NCI-H187 treated with DMSO at 0.1 percent for 48 hours (cell line): ENCODE data around the gene CDH18.

Source experiments
- DNase-seq: peaks from one replicate; lab custom pipeline; 2025; lab: John Stamatoyannopoulos, UW

The CDH18 gene, protein sequence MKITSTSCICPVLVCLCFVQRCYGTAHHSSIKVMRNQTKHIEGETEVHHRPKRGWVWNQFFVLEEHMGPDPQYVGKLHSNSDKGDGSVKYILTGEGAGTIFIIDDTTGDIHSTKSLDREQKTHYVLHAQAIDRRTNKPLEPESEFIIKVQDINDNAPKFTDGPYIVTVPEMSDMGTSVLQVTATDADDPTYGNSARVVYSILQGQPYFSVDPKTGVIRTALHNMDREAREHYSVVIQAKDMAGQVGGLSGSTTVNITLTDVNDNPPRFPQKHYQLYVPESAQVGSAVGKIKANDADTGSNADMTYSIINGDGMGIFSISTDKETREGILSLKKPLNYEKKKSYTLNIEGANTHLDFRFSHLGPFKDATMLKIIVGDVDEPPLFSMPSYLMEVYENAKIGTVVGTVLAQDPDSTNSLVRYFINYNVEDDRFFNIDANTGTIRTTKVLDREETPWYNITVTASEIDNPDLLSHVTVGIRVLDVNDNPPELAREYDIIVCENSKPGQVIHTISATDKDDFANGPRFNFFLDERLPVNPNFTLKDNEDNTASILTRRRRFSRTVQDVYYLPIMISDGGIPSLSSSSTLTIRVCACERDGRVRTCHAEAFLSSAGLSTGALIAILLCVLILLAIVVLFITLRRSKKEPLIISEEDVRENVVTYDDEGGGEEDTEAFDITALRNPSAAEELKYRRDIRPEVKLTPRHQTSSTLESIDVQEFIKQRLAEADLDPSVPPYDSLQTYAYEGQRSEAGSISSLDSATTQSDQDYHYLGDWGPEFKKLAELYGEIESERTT

DNA sequence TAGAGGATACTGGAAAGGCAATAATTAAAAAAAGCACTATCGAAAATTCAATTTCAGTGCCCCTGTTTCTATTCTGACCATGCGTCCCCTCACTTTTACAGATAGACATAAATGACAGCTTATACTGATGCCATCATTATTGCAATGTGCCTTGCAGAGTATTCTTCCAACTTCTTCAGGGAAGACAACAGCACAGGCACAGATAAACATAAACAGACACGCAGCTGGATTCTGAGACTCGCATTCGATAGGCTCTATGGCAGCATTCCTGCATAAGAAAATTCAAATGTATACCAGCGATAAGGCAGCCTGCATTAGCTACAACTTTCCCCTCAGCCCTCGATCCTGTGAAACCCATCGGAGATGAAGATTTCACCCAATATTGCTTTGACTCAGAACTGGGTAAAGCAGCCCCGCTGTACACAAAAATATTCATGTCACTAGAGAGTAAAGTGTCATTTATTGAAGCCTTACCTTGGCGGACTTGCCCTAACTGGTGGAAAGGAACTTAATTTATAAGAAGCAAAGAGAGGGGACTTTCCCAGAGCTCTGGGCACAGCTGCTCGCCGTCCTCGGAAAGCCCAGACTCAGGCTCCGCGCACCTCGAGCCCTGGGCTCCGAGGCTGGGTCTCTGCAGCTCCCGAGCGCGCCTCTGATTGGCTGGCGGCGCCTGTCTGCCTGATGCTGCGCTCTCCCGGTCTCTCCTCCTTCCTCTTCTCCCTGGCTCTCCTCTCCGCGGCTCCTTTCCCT, at the start of gene CDH18:
Gene CDH18 (minus strand): TSS at position 589 of the 750 bp plus-strand sequence. CDS start 149,214 bp downstream, outside the sequence.
- no peak for DNase-seq

DNA sequence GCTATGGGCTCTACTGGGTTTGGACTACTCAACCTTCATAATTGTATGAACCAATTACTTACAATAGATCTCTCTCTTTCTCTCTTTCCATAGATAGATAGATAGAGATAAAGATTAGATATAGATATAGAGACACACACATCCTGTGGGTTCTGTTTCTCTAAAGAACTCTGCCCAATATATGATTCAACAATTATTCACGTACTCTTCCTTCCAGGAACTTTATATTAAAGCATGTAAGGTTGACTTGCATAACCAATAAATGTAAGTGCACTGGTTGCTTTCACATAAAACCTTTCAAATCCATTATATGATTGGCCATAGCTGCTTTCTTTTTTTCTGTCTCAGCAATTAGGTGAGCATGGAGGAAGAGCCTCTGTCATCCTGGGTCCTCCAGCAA, 46.7 kb upstream of the CDH18 start:
- DNase-seq, result no peak

DNA sequence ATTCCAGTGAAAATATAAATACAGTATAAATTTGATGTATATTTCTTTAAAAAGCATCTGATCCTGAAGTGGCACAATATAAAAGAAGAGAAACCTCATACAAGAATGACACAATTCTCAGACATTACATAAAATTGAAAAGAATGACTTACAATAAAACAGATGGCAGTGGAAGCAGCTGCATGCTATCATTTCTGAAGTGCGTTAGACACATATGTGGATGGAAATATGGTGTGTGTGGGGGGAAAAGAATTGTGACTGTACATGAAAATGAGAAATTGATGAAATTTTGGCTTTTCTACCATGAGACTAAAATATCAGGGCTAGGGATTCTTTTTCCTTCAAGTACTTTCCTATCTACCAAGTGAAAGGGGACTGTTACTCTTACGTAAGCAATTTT, 45.9 kb upstream of the CDH18 start:
- DNase-seq, result no peak

DNA sequence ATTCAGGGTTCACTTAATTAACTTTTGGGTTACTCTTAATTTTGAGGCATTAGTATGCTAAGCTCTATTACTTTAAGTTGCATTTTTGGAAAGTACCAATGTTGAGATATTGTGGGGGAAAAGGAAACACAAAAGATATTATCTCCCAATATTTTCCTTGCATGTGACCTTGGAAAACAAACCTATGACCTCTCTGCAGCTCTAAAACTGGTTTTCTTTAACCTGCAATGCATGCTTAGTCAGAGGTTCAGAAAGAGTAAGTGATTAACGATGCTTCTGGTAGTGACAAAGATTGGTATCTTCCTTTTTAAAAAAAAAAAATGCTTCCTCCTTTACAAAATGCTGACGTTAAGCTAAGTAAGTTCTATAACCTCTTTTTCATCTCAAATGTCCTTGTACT, 44.9 kb upstream of the CDH18 start:
- no peak for DNase-seq

DNA sequence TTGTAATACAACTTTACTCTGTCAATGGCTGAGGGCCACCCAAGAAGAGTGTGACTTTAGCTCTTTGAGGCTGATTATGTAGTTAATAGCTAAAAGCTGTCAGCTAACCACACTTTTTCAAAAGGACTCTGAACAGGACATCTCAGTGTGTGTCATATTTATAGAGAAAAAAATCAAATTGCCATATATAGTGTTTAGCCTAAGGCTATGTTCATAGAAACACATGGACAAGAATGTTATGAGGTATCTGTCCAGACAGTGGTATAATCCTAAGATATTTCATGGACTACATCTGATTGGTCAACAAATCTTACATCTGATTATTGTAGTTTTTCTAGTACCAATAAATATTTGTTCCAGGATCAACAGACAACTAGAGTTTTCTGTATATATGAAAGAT, 42.1 kb upstream of the CDH18 start:
- DNase-seq, result no peak

DNA sequence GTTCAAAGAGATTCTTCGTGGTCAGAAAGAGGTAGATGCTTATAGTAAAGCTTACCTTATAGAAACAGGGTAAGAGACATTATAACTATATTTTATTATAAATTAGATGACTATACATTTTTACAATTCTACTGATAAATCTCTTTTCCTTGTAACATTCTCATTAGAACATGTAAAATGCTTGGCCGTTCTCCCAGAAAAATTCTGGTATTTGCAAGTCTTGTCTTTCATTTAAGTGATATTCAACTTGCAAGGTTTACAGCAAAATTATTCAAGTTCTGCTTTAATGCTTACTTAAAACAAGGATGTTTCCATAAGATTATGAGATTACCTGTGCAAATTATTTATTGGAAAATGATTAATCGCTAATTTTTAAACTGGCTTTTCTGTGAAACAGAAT, 41.3 kb upstream of the CDH18 start:
- DNase-seq, result no peak

DNA sequence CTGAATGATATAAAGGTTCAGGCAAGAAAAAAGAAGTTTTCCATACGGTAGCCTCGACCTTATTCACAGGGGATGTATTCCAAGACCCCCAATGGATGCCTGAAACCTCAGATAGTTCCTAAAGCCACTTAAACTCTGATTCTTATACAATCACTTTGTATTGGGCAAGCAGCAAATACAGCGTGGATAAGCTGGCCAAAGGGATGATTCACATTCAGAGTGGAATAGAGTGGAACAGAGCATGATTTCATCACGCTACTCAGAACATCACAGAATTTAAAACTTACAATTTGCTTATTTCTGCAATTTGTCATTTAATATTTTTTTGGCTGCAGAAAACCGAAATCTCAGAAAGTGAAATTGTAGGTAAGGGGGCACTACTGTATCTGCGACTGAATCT, 40.5 kb upstream of the CDH18 start:
- DNase-seq, result no peak

DNA sequence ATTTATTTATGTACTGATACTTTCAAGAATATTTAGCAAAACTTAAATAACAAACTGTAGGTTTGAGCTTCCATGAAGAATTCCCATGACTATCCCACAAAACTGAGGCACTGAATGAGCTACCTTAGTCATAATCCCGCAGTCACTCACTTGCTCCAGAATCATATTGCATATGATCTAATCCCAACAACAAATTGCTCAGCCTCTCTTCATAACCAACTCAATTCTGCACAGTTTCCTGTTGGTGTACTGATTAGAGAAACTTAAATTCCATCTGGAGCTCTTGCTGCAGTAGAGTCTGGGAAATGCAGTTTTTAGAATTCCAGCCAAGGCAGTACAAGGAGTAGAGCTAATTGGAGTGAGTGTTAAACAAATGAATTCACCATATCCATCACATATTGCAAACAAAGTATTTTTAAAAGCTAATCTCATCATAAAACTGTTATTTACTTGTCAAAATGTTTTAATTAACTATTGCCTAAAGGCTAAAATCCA, 35.7 kb upstream of the CDH18 start:
- no peak for DNase-seq

DNA sequence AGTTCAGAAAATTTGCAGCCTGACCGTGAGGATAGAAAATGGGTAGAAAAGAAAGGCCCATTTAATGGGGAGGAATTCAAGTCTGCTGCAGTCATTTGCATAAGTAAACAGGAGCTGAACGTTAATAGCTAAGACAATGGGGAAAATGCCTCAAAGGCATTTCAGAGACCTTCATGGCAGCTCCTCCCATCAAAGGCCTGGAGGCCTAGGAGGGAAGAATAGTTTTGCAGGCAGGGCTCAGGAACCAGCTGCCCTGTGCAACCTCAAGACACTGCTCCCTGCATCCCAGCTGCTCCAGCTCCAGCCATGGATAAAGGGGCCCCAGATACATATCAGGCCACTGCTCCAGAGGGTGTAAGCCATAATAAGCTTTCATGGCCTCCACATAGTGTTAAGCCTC, 32.2 kb upstream of the CDH18 start:
- no peak for DNase-seq

DNA sequence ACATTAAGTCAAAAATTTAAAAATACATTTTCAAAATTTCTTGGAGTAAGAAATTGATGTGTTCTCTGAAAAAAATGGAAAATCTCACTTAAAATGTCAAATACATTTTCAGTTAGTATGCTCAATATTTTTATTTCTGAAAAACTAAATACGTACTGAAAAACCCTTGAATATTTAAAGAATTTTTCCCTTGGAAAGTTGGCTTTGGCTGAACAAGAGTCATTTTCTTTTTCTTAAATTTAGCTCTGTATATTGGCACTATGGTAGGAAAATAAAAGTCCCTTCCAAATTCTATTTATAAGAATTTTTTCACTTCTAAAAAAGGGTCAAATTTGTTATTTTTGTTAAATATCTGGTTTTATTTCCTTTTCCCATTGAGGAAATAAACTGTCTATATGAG, 29.0 kb upstream of the CDH18 start:
- DNase-seq, result no peak

DNA sequence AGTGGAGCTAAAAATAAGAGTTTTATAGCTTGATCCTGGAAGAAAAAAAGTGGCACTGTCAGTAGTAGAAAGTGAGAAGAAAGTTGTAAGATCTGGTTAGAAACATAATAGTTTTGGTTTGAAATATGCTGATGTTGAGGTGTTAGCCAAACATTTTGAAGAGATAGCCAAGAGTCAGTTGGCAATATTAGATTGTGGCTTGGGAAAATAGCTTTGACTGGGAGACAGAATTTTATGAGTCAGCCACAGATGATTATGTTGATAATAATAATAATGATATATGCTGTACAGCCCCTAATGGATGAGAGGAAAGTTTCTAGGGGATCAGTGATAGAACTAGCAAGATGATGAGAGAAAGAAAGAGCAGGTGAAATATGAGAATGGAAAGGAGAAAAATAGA, 12.4 kb upstream of the CDH18 start:
- DNase-seq, result no peak

DNA sequence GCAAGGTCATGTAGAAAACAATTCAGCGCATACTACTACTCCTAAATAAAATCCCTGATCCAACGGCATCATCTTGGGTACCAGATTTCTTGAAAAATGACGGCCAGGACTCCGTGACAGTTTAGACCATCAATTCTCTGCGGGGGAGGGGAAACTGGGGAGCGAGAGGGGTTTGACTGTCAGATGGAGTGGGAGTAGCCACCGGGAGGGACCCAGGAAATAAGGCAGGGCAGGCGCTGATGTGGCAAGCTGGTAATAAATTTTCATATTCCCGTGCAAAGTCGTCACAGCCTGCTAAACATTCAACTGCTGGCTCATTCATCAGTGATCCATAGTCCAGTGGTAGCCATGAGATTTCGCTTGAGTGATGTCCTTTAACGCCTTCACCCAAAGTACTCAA, 457 bp upstream of the CDH18 start:
- no peak for DNase-seq

DNA sequence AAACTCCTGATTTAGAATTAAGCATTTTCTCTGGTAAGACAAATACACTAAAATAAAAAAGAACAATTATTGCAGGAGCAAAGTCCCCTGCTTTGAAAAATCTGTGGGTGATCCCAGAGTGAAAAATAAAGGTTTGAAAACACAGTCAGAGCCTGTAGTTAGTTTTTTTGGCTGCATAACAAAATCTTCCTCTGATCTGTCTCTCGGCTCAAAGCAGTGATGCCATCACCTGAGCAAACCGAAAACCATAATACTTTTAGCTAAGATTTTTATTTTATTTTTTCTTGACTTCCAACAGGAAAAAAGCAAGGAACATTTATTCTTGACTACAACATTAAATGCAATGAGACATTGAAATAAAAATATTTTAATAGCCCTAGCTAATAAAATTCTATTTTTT, 1.2 kb downstream of the CDH18 start:
- DNase-seq, result no peak

DNA sequence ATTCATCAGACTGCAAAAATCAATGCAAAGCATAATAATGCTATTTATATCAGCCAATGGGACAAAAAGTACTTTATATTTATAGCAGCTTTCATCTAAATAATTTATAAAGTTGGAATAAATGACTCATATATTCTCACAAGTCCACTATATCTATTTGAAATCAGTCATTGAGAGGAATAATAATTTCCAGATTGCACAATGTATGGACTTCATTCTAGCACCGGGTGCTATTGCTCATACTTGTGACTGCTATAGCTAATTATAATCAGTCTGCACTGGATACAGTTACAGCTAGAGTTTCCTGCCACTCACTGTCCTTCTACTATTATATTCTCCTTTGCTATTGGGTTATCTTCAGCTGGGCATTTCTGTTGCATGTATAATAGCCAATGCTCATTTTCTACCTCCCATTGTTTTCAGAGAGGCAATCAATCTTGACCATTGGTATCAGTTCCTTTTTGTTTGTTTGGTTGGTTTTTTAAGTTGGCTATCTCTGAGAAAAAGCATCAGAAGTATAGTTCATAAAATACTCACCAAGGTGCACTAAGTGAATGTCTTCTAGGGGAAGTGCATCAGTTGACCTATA, 1.9 kb downstream of the CDH18 start:
- no peak for DNase-seq

DNA sequence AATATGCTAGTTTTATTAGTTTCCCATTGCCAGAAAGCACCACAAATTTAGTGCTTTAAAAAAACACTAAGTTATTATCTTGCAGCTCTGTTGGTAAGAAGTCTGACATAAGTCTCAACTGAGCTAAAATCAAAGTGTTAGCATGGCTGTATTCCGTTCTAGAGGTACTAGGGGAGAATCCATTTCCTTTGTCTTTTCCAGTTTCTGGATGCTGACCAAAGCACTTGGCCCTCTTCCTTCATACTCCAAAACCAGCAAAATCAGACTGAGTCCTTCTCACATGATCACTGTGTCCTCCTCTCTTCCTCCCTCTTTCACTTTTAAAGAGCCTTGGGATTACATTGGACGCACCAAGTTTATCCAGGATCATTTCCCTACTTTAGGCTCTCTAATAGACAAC, 9.5 kb downstream of the CDH18 start:
- no peak for DNase-seq

DNA sequence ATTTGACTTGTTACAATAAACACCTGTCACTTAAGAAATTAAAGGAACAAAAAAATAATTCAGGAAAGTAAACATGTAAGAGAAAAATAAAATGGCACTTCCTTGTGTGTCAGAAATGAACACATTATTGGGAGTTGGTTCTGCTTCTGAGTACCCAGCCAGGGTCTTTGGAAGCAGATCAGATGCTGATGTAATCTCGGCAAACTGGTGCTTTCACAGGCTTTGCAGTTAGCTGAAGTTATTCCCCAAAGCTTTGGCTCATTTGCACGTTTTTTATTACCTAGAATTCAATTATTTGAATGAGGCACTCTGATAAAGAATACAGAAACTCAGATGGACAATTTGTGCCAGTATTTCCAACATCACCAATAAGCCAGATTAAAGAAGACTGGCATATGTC, 10.9 kb downstream of the CDH18 start:
- DNase-seq, result no peak

DNA sequence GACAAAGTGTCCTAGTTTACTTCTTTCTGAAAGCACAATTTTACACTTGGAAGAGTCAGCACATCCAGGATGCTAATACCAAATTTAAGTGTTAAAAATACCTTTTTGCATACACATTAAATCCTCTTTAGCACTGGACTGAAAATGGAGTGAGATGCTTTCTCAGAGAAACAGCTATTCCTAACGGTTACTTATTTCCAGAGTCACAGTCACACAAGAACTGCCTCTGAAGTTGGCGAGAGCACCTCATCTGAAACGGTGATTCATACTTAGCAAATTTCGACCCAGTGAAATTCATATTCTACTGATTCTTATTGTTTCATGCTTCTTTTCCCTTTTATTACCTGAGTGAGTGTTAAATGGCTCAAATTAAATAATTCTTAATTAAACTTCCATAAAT, 12.2 kb downstream of the CDH18 start:
- no peak for DNase-seq

DNA sequence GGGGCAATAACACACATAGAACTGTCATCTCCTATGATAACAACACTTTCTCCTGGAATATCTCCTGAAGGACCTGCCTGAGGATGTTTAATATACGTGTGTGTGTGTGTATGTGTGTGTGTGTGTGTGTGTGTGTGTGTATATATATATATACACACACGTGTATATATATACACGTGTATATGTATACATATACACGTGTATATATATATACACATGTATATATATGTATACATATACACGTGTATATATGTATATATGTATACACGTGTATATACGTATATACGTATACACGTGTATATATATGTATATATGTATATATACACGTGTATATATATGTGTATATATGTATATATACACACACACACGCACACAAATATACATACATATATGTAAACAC, 27.5 kb downstream of the CDH18 start:
- DNase-seq, result no peak

DNA sequence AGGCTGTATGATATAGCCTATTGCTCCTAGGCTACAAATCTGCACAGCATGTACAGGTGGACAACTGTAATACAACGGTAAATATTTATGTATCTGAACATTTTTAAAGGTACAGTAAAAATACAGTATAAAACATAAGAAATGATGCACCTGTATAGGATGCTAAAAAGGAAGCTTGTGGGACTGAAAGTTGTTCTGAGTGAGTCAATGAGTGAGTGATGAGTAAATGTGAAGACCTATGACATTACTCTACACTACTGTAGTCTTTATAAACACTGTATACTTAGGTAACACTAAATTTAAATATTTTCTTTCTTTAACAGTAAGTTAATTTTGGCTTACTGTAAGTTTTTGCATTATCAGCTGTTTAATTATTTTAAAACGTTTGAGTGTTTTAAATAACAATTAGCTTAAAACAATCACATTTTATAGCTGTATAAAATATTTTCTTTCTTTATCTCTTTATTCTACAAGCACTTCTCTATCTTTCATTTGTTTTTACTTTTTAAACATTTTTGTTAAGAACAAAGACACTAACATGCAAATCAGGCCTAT, 28.1 kb downstream of the CDH18 start:
- DNase-seq, result no peak

DNA sequence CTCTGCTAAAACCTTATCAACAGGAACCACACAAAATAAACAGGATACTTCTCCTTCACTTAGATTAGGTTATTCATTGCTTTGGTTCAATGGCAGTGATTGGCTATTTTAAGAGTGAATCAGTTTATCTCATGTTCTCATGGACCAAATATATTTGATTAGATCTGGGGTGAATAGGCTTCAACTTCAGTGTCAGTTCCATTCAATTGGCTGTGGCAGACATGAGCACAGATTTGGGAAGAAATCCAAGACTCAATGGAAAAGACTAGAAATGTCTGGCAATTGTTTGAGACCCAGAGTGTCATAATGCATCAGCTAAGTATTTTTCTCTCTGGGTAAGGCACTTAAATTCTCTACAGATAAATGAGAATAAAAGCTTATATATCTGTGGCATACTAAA, 37.1 kb downstream of the CDH18 start:
- DNase-seq, result no peak

DNA sequence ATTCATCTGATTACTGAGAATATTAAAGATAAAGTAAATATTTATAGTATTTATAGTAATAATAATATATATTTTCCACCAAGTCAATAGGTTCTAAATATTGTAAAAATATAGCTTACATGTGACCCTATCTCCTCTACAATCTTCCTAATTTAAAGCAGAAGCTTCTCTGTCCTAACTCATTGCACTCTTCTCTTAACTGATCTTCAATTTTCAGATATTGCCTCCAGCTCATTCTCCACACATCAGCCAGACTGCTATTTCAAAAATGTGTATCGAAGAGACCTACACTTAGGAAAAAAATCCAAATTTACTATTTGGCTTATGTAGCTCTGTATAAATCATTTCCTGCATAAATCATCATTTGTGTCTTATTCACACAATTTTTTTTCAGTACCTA, 47.8 kb downstream of the CDH18 start:
- no peak for DNase-seq

DNA sequence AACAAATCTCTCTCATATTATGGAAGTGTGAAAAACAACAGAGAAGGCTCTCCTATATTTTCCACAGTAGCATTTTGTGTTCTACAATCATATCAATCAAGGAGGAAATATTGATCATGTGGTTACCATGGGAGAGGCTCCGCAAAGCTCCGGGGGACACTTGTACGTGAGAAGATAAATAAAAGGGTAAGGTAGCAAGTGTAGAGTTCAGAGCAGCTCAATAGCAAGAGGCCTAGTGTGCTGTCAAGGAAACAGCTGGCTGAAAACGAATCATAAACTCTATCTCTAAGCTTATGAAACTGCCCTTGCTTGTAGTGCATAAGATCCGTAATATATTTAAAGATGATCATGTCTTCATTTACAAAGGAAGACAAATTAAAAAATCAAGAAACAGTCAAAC, 57.5 kb downstream of the CDH18 start:
- DNase-seq, result no peak
